GM10266 (cell line): ENCODE results near the gene RENBP.
A peak's percentile ranks its signal among the peaks of the same experiment; 100 is the strongest.
"Not testable (repeated sequence)": the region's sequence is repeated elsewhere in the genome, so short reads cannot be mapped to it uniquely, and the experiment has no call there.

Source experiments
- DNase-seq: peaks from one replicate; pipeline ENCODE4 v3.0.0; 2012; ENCODE audit errors: extremely low spot score
- CTCF ChIP-seq: IDR thresholded peaks from 2 replicates; pipeline ENCODE4 v1.5.1; 2012; ENCODE audit warnings: mild to moderate bottlenecking, low read depth; ENCODE audit not compliant: control insufficient read depth, insufficient read depth; ENCODE audit errors: missing control alignments

The RENBP gene

GRCh38 chrX:153984351-153985178 is 40.1 kb upstream of the RENBP start:
- DNase-seq, result peak; percentile 68
- no peak for TF ChIP-seq CTCF

- TF ChIP-seq CTCF, result no peak
- no peak for DNase-seq
Observed at GRCh38 chrX:153983321-153983801, 38.9 kb upstream of the RENBP start.

GRCh38 chrX:153981771-153982533 is 37.5 kb upstream of the RENBP start:
- DNase-seq, result no peak
- TF ChIP-seq CTCF, result no peak

- no peak for DNase-seq
- no peak for TF ChIP-seq CTCF
Observed at GRCh38 chrX:153981231-153981630, 36.8 kb upstream of the RENBP start.

GRCh38 chrX:153980394-153980793 is 36.0 kb upstream of the RENBP start:
- DNase-seq, result not testable (repeated sequence)

GRCh38 chrX:153974726-153975286 is 30.4 kb upstream of the RENBP start:
- no peak for TF ChIP-seq CTCF
- no peak for DNase-seq

GRCh38 chrX:153974003-153974725 is 29.7 kb upstream of the RENBP start:
- no peak for TF ChIP-seq CTCF
- DNase-seq, result no peak
